Spleen (tissue), 7 donors: ENCODE results near the gene ADAMTSL1.

Experiments
- POLR2A ChIP-seq, 3 donors: fragments of 450-650 bp; IDR thresholded peaks; one replicate each; pipeline ENCODE4 v1.5.1; 2017; ENCODE audit warnings: antibody characterized with exemption in 3 of 3, mild to moderate bottlenecking in 1 of 3
- POLR2AphosphoS5 ChIP-seq, 3 donors: sonication (generic); formaldehyde crosslinking; IDR thresholded peaks; one replicate each; pipeline ENCODE4 v1.5.1; 2017; ENCODE audit warnings: antibody characterized with exemption in 3 of 3
- TF ChIP-seq, protein P1 (sequence below), 11 experiments: fragments of 200-600 bp in 7 of 11; fragments of 450-650 bp in 4 of 11; sonication (generic) in 4 of 11; IDR thresholded peaks in 8 of 11; conservative IDR thresholded peaks in 3 of 11; 1 replicate in 7 of 11; 2 replicates in 4 of 11; pipeline versions ENCODE4 v1.4.0 to v1.8.0; 2016 to 2021; ENCODE audit warnings: antibody characterized with exemption in 11 of 11, inconsistent platforms in 4 of 11, mild to moderate bottlenecking in 1 of 11
- donor health status: DM: no; HTN: no; CAD: no; lungs with moderate emphysema.
- donor health status: DM: no; HTN: no; CAD: no.
- donor health status: DM: no; HTN: no; CAD: no.

DNA sequence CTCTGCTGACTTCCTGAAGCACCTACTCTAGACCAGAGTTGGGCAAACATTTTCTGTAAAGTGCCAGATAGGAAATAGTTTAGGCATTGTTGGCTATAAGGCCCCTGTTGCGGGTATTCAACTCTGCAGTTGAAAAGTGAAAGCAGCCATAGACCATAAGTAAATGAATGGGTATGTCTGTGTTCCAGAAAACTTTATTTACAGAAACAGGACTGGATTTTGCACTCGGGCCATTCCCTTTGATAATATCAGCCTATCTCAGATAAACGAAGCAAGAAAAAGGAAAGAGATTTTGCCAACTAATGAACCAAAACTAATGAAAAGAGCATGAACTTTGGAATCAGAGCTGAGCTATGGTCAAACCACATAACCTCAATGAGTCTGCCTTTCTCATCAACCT, 374.7 kb downstream of the ADAMTSL1 start:
- TF ChIP-seq, protein P1, sequence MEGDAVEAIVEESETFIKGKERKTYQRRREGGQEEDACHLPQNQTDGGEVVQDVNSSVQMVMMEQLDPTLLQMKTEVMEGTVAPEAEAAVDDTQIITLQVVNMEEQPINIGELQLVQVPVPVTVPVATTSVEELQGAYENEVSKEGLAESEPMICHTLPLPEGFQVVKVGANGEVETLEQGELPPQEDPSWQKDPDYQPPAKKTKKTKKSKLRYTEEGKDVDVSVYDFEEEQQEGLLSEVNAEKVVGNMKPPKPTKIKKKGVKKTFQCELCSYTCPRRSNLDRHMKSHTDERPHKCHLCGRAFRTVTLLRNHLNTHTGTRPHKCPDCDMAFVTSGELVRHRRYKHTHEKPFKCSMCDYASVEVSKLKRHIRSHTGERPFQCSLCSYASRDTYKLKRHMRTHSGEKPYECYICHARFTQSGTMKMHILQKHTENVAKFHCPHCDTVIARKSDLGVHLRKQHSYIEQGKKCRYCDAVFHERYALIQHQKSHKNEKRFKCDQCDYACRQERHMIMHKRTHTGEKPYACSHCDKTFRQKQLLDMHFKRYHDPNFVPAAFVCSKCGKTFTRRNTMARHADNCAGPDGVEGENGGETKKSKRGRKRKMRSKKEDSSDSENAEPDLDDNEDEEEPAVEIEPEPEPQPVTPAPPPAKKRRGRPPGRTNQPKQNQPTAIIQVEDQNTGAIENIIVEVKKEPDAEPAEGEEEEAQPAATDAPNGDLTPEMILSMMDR (IDR thresholded peaks at IDR 0.05 in 8 of 11, conservative IDR thresholded peaks at IDR 0.05 in 3 of 11): no peak
- TF ChIP-seq POLR2AphosphoS5 (IDR thresholded peaks at IDR 0.05) (no peak), POLR2A (IDR thresholded peaks at IDR 0.05) (no peak)
